Activated naive CD8-positive, alpha-beta T cell treated with anti-CD3 and anti-CD28 coated beads for 36 hours (primary cell): ENCODE measurements around the gene CEP41. TPM values are rescaled to one million over a fixed set of nuclear protein-coding genes. Genes with fewer than 3 reads are reported as not detected.
A peak's percentile ranks its signal among the peaks of the same experiment; 100 is the strongest.
"Not testable (repeated sequence)": the region's sequence is repeated elsewhere in the genome, so short reads cannot be mapped to it uniquely, and the experiment has no call there.

Source experiments
- DNase-seq: peaks from one replicate; pipeline ENCODE4 v3.0.0; 2021
- H3K27ac Mint-ChIP-seq: one replicate; pipeline ENCODE4 v1.8.0; 2022; ENCODE audit warnings: mild to moderate bottlenecking, moderate library complexity, mixed read lengths
- H3K27me3 Mint-ChIP-seq: one replicate; pipeline ENCODE4 v1.8.0; 2022; ENCODE audit warnings: mild to moderate bottlenecking, mixed read lengths
- H3K36me3 Mint-ChIP-seq: one replicate; pipeline ENCODE4 v1.8.0; 2021; ENCODE audit warnings: mild to moderate bottlenecking, mixed read lengths
- H3K4me1 Mint-ChIP-seq: one replicate; pipeline ENCODE4 v1.8.0; 2021; ENCODE audit warnings: mixed read lengths
- H3K4me3 Mint-ChIP-seq: one replicate; pipeline ENCODE4 v1.8.0; 2022; ENCODE audit warnings: mild to moderate bottlenecking, moderate library complexity, mixed read lengths
- H3K9me3 Mint-ChIP-seq: one replicate; pipeline ENCODE4 v1.8.0; 2022; ENCODE audit warnings: mixed read lengths
- total RNA-seq, 2 experiments: library from RNA; stranded (reverse); gene quantifications; one replicate each; pipeline ENCODE4 v1.2.3, GENCODE V29; 2021

The CEP41 gene
- total RNA-seq, 2 experiments from 2014 or later, result 22.3 to 26.5 TPM

DNA sequence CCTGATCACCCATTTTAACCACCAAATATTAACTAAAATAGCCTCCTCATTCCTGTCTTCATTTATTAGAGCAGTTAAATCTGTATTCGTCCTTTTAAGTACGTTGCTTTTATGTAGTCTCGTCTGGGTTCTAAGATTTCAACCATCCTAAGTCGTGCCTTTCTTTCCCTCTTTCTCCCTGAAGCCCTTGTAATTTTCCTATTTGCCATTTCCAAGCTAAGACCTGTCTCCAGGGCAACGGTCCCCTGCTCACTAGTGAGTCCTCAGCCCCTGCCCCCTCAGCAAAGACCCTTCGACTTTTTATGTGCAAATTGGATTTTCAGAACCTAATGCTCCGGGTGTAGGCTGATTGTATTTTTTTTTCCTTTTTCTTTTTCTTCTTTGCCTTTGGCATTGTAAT lies 35.0 kb upstream of the CEP41 start:
- Mint-ChIP-seq H3K9me3 (peaks cover 2% of the 10 kb centered on the region), H3K4me3 (no peak overlapping the region), H3K27ac (no peak overlapping the region), H3K27me3 (no peaks in the 10 kb centered on the region), H3K36me3 (no peaks in the 10 kb centered on the region), H3K4me1 (peaks cover 14% of the 10 kb centered on the region)
- DNase-seq, result no peak

DNA sequence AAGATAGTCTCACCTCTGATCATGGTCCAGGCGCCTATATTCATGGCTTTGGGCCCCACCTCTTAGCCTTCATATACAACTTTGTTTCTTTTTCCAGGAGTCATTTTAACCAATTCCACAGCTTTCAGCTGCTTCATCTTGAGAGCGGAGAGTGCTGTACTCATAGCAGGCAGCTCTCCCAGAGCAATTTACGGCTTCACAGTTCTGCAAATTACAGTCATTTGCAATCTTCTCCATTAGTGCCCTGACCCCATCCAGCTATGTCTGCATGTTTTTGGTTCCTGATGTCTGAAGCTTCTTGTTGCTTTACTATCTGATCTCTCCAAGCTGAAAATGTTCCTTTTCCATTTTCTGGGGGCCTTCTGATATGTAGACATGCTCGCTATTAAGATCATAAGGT lies 33.1 kb upstream of the CEP41 start:
- Mint-ChIP-seq H3K4me1 (peaks cover 16% of the 10 kb centered on the region), H3K36me3 (no peaks in the 10 kb centered on the region), H3K27me3 (no peaks in the 10 kb centered on the region), H3K27ac (no peak overlapping the region), H3K9me3 (peaks cover 2% of the 10 kb centered on the region), H3K4me3 (no peak overlapping the region)
- no peak for DNase-seq

DNA sequence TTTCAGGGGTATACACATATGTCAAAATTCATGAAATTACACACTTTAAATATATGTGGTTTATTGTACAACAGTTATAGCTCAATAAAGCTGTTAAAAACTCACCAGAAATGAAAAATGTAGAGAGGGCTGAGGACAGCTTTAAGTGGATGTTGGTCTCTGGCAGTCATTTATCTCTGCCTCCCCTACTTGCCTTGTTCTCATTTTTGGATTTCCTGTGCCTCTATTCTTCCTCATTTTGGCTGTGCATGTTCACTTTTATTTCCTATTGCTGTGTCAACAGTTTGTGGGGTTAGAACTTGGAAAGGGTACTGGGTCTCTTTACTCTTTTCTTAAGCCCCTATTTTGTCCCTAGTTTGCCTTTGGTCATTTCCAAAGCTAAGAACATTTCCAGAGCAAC lies 32.5 kb upstream of the CEP41 start:
- no peak for DNase-seq
- H3K4me3 Mint-ChIP-seq, result no peak overlapping the region
- peaks cover 16% of the 10 kb centered on the region for H3K4me1 Mint-ChIP-seq
- H3K27ac Mint-ChIP-seq, result no peak overlapping the region
- no peaks in the 10 kb centered on the region for H3K27me3 Mint-ChIP-seq
- H3K36me3 Mint-ChIP-seq, result no peaks in the 10 kb centered on the region
- no peaks in the 10 kb centered on the region for H3K9me3 Mint-ChIP-seq

DNA sequence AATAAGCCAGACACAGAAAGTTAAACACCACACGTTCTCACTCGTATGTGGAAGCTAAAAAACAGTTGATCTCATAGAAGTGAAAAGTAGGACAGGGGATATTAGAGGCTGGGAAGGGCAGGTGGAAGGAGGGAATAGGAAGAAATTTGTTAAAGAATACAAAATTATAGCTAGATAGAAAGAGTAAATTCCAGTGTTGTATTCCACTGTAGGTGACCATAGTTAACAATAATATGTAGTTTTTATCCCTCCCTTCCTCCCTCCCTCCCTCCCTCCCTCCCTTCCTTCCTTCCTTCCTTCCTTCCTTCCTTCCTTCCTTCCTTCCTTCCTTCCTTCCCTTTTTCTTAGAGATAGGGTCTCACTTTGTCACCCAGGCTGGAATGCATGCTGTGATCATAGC lies 31.2 kb upstream of the CEP41 start:
- Mint-ChIP-seq H3K9me3 (no peaks in the 10 kb centered on the region), H3K4me1 (peaks cover 16% of the 10 kb centered on the region), H3K36me3 (no peaks in the 10 kb centered on the region), H3K27me3 (no peaks in the 10 kb centered on the region), H3K27ac (no peak overlapping the region), H3K4me3 (no peak overlapping the region)
- DNase-seq, result no peak

DNA sequence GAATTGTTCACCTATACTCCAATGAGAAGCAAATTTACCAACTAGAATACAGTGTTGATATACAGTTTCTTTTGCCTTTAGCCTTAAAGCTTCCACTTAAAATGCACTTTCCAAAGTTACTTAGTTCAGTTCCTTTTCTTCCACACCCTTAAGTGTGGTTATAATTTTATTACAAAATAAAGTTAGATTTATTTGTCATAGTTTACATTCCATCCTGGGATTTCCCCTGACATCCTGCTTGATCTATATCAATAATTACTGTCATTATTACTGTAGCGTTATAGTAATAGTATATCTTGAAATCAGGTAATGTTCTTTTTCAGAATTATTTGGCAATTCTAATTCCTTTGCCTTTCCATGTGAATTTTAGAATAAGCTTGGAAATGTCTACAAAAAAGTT lies 27.8 kb upstream of the CEP41 start:
- H3K4me3 Mint-ChIP-seq, result no peak overlapping the region
- no peak overlapping the region for H3K27ac Mint-ChIP-seq
- H3K27me3 Mint-ChIP-seq, result no peaks in the 10 kb centered on the region
- peaks cover 9% of the 10 kb centered on the region for H3K4me1 Mint-ChIP-seq
- DNase-seq, result no peak
- no peaks in the 10 kb centered on the region for H3K36me3 Mint-ChIP-seq
- H3K9me3 Mint-ChIP-seq, result peaks cover 2% of the 10 kb centered on the region

DNA sequence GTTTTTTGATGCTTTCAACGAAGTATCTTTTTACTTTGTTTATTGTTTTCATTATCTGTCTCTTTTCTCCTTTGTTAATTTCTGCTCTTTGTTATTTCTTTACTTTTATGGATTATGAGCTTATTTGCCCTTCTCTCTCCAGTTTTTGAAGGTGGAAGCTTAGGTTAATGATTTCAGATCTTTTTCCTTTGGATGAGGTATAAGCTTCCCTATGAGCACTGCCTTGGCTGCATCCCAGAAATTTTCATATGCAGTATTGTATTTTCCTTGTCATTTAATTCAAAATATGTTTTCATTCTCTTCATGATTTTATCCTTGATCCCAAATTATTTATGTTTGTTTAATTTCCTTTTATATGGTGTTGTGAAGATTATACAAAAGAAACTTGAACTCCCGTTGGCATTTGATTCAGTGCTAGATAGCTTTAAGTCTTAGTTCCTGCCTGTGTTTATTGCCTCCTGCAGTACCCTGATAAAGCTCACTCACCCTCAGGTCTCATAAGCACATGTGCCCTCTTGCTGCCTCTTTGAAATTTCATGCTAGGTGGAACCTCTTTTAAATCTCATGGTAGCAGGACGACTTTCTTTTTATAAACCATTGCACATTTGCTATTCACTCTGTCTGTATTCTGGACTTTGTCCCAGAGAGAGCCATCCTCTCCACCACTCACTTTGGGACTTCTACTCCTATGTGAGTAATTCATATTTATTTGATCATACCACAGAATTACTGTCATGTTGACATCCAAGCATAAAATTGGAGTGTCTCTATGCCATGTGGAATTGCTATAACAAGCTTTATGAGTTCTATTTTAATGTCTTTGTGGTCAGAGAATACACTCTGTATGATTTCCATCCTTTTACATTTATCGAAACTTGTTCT lies 23.0 kb upstream of the CEP41 start:
- no peaks in the 10 kb centered on the region for H3K27me3 Mint-ChIP-seq
- no peak for DNase-seq
- H3K27ac Mint-ChIP-seq, result no peak overlapping the region
- no peak overlapping the region for H3K4me3 Mint-ChIP-seq
- peaks cover 15% of the 10 kb centered on the region for H3K9me3 Mint-ChIP-seq
- H3K4me1 Mint-ChIP-seq, result peaks cover 5% of the 10 kb centered on the region
- H3K36me3 Mint-ChIP-seq, result peaks cover 7% of the 10 kb centered on the region

DNA sequence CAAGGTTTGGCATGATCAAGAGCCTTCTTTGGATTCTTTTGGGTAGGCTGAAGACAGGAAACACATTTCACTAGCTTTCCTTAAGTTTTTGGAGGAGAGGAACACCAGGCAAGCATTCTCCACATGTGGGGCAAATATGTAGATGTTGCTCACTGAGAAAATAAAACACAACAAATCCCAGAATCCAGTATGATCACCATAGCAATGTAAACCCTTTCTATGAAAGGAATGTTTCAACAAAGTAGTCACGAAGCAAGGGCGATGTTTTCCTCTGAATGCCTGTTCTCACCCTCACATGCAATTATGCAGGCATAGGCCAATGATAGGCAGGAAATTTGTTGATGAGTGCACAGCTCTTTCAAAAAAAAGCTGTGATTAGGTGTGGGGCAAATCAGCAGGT lies 20.5 kb upstream of the CEP41 start:
- Mint-ChIP-seq H3K4me3 (no peak overlapping the region), H3K27me3 (no peaks in the 10 kb centered on the region), H3K9me3 (peaks cover 20% of the 10 kb centered on the region), H3K36me3 (peaks cover 11% of the 10 kb centered on the region), H3K27ac (no peak overlapping the region), H3K4me1 (peaks cover 12% of the 10 kb centered on the region)
- no peak for DNase-seq

DNA sequence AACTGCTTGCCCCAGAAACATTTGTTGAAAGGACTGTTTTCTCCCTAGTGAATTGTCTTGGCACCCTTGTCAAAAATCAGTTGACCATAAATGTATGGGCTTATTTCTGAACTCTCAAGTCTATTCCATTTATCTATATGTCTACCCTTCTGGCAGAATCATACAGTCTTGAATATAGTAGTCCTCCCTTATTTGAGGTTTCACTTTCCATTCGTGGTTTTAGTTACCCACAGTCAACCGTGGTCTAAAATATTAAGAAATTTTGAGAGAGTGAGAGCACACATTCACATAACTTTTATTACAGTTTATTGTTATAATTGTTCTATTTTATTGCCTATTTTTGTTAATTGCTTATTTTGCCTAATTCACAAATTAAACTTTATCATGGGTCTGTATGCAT lies 17.4 kb upstream of the CEP41 start:
- no peak for DNase-seq
- peaks cover 21% of the 10 kb centered on the region for H3K4me1 Mint-ChIP-seq
- peaks cover 11% of the 10 kb centered on the region for H3K36me3 Mint-ChIP-seq
- H3K9me3 Mint-ChIP-seq, result peaks cover 17% of the 10 kb centered on the region
- H3K27me3 Mint-ChIP-seq, result no peaks in the 10 kb centered on the region
- peak overlapping the region; percentile 22 for H3K4me3 Mint-ChIP-seq
- H3K27ac Mint-ChIP-seq, result peak overlapping the region; percentile 34

DNA sequence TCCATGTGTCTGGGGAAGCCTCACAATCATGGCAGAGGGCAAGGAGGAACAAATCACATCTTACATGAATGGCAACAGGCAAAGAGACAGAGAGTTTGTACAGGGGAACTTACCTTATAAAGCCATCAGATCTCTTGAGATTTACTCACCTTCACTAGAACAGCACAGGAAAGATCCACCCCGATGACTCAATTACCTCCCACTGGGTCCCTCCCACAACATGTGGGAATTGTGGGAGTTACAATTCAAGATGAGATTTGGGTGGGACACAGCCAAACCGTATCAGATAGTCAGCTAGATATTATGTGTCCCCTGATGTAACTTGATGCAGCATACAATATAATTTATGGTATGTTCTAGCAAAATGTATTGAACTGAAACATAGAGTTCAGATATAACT lies 14.1 kb upstream of the CEP41 start:
- H3K9me3 Mint-ChIP-seq, result peaks cover 17% of the 10 kb centered on the region
- H3K4me3 Mint-ChIP-seq, result no peak overlapping the region
- DNase-seq, result no peak
- H3K36me3 Mint-ChIP-seq, result peaks cover 11% of the 10 kb centered on the region
- H3K27me3 Mint-ChIP-seq, result no peaks in the 10 kb centered on the region
- peaks cover 21% of the 10 kb centered on the region for H3K4me1 Mint-ChIP-seq
- H3K27ac Mint-ChIP-seq, result no peak overlapping the region

DNA sequence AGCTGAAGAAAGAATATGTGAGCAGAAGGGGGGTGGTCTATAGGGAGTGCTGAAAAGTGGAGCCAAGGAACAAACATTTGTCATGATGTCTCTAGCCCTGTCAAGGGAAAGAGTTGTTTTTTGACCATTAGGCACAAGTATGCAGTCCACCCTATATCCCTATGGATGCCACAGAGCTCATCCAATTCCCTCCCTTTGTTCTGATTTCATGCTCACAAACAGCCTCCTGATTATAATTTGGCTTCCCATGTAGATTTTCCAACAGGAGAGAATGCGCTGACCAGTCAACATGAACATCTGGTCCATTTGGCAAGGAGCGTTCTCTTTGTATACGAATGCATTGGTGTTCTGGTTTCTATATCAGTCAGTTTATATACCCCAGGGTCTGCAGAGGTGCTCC lies 12.1 kb upstream of the CEP41 start:
- Mint-ChIP-seq H3K4me1 (peaks cover 12% of the 10 kb centered on the region), H3K27ac (no peak overlapping the region), H3K4me3 (no peak overlapping the region), H3K27me3 (no peaks in the 10 kb centered on the region), H3K36me3 (peaks cover 3% of the 10 kb centered on the region), H3K9me3 (peaks cover 7% of the 10 kb centered on the region)
- DNase-seq, result no peak

DNA sequence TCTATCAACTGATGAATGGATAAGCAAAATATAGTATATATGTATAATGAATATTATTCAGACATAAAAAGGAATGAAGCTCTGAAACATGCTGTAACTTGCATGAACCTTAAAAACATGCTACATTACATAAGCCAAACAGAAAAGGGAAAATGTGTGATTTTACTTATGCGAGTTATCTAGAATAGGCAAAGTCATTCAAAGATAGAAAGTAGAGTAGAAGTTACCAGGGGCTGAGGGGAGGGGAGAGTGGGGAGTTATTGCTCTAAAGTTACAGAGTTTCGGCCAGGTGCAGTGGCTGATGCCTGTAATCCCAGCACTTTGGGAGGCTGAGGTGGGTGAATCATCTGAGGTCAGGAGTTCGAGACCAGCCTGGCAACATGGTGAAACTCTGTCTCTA lies 10.5 kb upstream of the CEP41 start:
- H3K36me3 Mint-ChIP-seq, H3K9me3 Mint-ChIP-seq, H3K27ac Mint-ChIP-seq, DNase-seq, H3K27me3 Mint-ChIP-seq, H3K4me3 Mint-ChIP-seq: not testable (repeated sequence)
- H3K4me1 Mint-ChIP-seq, result peaks cover 15% of the 10 kb centered on the region

DNA sequence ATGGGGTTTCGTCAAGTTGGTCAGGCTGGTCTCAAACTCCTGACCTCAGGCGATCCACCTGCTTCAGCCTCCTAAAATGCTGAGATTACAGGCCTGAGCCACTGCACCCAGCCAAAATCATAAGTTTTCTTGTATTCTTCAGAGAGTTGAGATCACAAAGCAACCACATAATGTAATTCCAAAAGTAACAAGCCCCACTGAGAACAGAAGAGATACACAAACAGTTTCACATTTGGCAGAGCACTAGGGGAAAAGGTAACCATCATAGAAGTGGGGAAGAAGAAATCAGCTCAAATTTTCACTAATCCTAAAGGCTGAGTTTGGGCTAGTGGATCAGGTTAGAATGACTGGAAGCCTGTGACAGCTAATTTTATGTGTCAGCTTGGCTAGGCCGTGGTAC lies 5.4 kb upstream of the CEP41 start:
- Mint-ChIP-seq H3K27ac (peak overlapping the region; percentile 11), H3K4me1 (peaks cover 13% of the 10 kb centered on the region), H3K36me3 (peaks cover 5% of the 10 kb centered on the region), H3K27me3 (no peaks in the 10 kb centered on the region), H3K4me3 (no peak overlapping the region), H3K9me3 (peaks cover 7% of the 10 kb centered on the region)
- no peak for DNase-seq

DNA sequence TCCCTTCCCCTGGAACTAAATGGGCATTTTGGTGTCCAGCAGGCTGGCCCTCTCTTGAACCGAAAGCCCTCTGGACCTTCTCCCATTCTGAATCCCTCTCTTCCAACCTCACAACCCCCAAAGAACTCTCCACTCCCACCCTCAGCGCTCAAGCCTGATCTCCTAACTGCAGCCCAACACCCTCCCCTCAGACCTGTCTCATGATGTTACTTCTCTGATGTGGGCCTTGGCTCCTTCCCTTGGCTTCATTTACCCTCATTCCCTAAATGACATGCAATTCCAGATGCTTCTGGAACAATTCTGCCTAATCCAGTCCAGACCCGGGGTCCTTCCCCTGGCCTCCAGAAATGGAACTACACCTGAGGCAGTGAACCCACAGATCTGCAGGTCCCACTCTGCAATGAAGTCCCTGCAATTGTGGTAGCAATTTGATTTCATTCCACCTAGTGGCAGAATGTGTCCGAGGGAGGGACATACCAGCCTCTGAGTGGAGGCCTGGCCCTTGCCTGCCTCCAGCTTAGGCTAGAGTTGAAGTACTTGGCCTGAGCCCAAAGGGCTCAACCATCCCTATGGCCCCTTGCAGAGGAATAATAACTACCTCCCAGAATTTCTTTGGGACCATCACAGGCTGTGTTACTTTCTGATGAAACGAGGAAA lies 4.1 kb upstream of the CEP41 start:
- H3K4me1 Mint-ChIP-seq, result peaks cover 21% of the 10 kb centered on the region
- DNase-seq, result no peak
- peaks cover 9% of the 10 kb centered on the region for H3K9me3 Mint-ChIP-seq
- H3K4me3 Mint-ChIP-seq, result no peak overlapping the region
- H3K36me3 Mint-ChIP-seq, result peaks cover 12% of the 10 kb centered on the region
- H3K27ac Mint-ChIP-seq, result no peak overlapping the region
- H3K27me3 Mint-ChIP-seq, result no peaks in the 10 kb centered on the region

DNA sequence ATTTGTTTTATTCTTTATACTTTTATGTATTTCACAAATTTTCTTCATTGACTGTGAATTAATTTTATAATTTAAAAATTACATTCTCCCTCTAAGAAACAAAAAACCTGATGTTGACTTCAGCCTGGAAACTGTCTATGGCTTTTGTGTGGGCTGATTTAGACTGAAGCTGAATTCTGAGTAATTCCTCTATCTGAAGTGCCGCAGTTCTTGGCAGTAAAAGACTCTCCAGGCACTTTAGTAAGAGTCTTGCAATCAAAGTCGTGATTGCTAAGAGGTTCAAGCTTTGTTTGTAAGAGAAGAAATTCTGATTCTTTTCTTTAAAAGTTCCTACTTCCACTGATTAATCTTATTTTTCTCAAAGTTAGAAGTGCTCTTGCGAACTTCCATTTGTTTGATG lies 3.4 kb upstream of the CEP41 start:
- H3K36me3 Mint-ChIP-seq, result peaks cover 18% of the 10 kb centered on the region

DNA sequence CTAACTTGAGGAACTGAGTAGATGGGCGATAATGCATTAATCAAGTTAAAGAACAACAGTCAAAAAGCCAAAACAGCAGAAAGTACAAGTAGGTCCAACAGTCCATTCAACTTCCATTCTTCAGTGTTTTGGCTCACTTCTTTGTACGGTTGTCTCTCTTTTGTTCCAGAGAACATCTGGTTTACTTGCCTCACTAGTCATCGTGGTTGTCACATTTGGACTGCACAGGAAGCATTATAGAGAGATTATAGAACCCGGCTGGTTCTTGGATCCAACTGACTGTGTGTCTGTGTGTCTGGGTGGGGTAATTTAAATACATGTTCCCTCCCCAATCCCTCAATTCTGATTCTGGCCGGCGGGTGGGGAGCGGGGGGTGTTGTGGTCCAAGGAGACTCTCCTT lies 1.8 kb upstream of the CEP41 start:
- H3K4me1 Mint-ChIP-seq, result peaks cover 38% of the 10 kb centered on the region
- peaks cover 4% of the 10 kb centered on the region for H3K9me3 Mint-ChIP-seq
- H3K36me3 Mint-ChIP-seq, result peaks cover 22% of the 10 kb centered on the region
- no peaks in the 10 kb centered on the region for H3K27me3 Mint-ChIP-seq
- H3K27ac Mint-ChIP-seq, result no peak overlapping the region
- no peak for DNase-seq
- H3K4me3 Mint-ChIP-seq, result no peak overlapping the region

More for the DNA sequence above, 3.4 kb upstream of the CEP41 start:
- DNase-seq, result no peak
- Mint-ChIP-seq H3K9me3 (peaks cover 9% of the 10 kb centered on the region), H3K27me3 (no peaks in the 10 kb centered on the region), H3K4me1 (peaks cover 26% of the 10 kb centered on the region), H3K27ac (no peak overlapping the region), H3K4me3 (no peak overlapping the region)

DNA sequence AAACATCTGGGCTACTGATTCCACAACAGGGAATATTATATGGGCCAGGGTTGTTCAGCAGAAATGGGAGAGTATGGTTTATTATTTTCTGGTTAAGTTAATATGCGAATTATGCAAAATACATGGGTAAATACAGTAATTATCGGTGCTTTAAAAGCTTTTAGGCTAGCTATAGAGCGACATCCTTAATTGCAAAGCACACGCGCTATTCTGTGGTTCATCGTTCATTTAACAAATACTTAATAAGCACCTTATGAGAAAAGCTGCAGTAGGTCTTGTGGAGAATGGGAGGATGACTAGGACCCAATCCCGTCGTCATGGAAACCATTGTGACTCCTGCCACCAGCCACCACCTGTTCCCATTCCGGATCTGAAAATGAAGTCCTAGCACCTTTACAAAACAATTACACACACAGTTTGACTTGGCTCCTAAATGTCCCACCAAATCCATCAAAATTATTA lies 623 bp upstream of the CEP41 start:
- H3K36me3 Mint-ChIP-seq, result peaks cover 30% of the 10 kb centered on the region
- peaks cover 5% of the 10 kb centered on the region for H3K9me3 Mint-ChIP-seq

More for the DNA sequence above, 623 bp upstream of the CEP41 start:
- Mint-ChIP-seq H3K27ac (peak overlapping the region; percentile 85), H3K27me3 (no peaks in the 10 kb centered on the region), H3K4me1 (peaks cover 44% of the 10 kb centered on the region), H3K4me3 (peak overlapping the region; percentile 98)
- no peak for DNase-seq
